ENCODE measurements around the gene PHGDH. TPM values are rescaled to one million over a fixed set of nuclear protein-coding genes. Genes with fewer than 3 reads are reported as not detected.
"Not testable (repeated sequence)": the region's sequence is repeated elsewhere in the genome, so short reads cannot be mapped to it uniquely, and the experiment has no call there.

Gene PHGDH
- polyA plus RNA-seq, 2 donors: 24.3 to 68.7 TPM

GRCh38 chr1:119778886-119779560 is 67.3 kb downstream of the PHGDH start:
- H3K36me3 ChIP-seq (ENCODE audit: control insufficient read depth in 2 of 2, insufficient read depth in 2 of 2, low read length in 1 of 2): no peaks in the 10 kb centered on the region
- H3K4me1 ChIP-seq (ENCODE audit: control insufficient read depth in 2 of 2, insufficient read depth in 2 of 2, low read length in 1 of 2): peaks cover 0 to 3% of the 10 kb centered on the region in 2 donors
- H3K27me3 ChIP-seq (ENCODE audit: control insufficient read depth in 1 of 2, insufficient read depth in 2 of 2, low read length in 2 of 2): no peaks in the 10 kb centered on the region
- no peak overlapping the region for H3K4me3 ChIP-seq (ENCODE audit: low read depth in 1 of 2, low read length in 2 of 2)
- no peaks in the 10 kb centered on the region for H3K9me3 ChIP-seq (ENCODE audit: control insufficient read depth in 2 of 2, insufficient read depth in 1 of 2, low read depth in 1 of 2, low read length in 1 of 2)
- 86 to 87% methylated on average over 13 of the region's 13 CpGs for WGBS, 2 donors
- H3K27ac ChIP-seq (ENCODE audit: low read depth in 2 of 2, low read length in 1 of 2): no peak overlapping the region

- peaks cover 0 to 3% of the 10 kb centered on the region in 2 donors for H3K4me1 ChIP-seq (ENCODE audit: control insufficient read depth in 2 of 2, insufficient read depth in 2 of 2, low read length in 1 of 2)
These were observed 68.2 kb downstream of the PHGDH start for GRCh38 chr1:119779869-119780356.

GRCh38 chr1:119781434-119782210 is 69.9 kb downstream of the PHGDH start:
- Histone ChIP-seq H3K9me3 (ENCODE audit: control insufficient read depth in 2 of 2, insufficient read depth in 1 of 2, low read depth in 1 of 2, low read length in 1 of 2) (no peaks in the 10 kb centered on the region), H3K27ac (ENCODE audit: low read depth in 2 of 2, low read length in 1 of 2) (no peak overlapping the region), H3K36me3 (ENCODE audit: control insufficient read depth in 2 of 2, insufficient read depth in 2 of 2, low read length in 1 of 2) (no peaks in the 10 kb centered on the region), H3K4me1 (ENCODE audit: control insufficient read depth in 2 of 2, insufficient read depth in 2 of 2, low read length in 1 of 2) (peaks cover 4 to 6% of the 10 kb centered on the region in 2 donors), H3K4me3 (ENCODE audit: low read depth in 1 of 2, low read length in 2 of 2) (no peak overlapping the region), H3K27me3 (ENCODE audit: control insufficient read depth in 1 of 2, insufficient read depth in 2 of 2, low read length in 2 of 2) (no peaks in the 10 kb centered on the region)
- WGBS, 2 donors: 79 to 86% methylated on average over 11 of the region's 11 CpGs

More at GRCh38 chr1:119779869-119780356, 68.2 kb downstream of the PHGDH start:
- Histone ChIP-seq H3K9me3 (ENCODE audit: control insufficient read depth in 2 of 2, insufficient read depth in 1 of 2, low read depth in 1 of 2, low read length in 1 of 2) (no peaks in the 10 kb centered on the region), H3K4me3 (ENCODE audit: low read depth in 1 of 2, low read length in 2 of 2) (no peak overlapping the region), H3K36me3 (ENCODE audit: control insufficient read depth in 2 of 2, insufficient read depth in 2 of 2, low read length in 1 of 2) (no peaks in the 10 kb centered on the region), H3K27ac (ENCODE audit: low read depth in 2 of 2, low read length in 1 of 2) (peak overlapping the region; percentile 43 to 74), H3K27me3 (ENCODE audit: control insufficient read depth in 1 of 2, insufficient read depth in 2 of 2, low read length in 2 of 2) (no peaks in the 10 kb centered on the region)
- WGBS, 2 donors: 14 to 16% methylated on average over 5 of the region's 5 CpGs

- Histone ChIP-seq H3K27ac (ENCODE audit: low read depth in 2 of 2, low read length in 1 of 2) (peak overlapping the region; percentile 61 to 85), H3K4me3 (ENCODE audit: low read depth in 1 of 2, low read length in 2 of 2) (no peak overlapping the region), H3K36me3 (ENCODE audit: control insufficient read depth in 2 of 2, insufficient read depth in 2 of 2, low read length in 1 of 2) (no peaks in the 10 kb centered on the region), H3K27me3 (ENCODE audit: control insufficient read depth in 1 of 2, insufficient read depth in 2 of 2, low read length in 2 of 2) (no peaks in the 10 kb centered on the region), H3K9me3 (ENCODE audit: control insufficient read depth in 2 of 2, insufficient read depth in 1 of 2, low read depth in 1 of 2, low read length in 1 of 2) (no peaks in the 10 kb centered on the region), H3K4me1 (ENCODE audit: control insufficient read depth in 2 of 2, insufficient read depth in 2 of 2, low read length in 1 of 2) (peaks cover 4 to 6% of the 10 kb centered on the region in 2 donors)
- WGBS, 2 donors: 42 to 55% methylated on average over 7 of the region's 7 CpGs
These were observed 71.0 kb downstream of the PHGDH start for GRCh38 chr1:119782631-119783325.

- H3K4me1 ChIP-seq (ENCODE audit: control insufficient read depth in 2 of 2, insufficient read depth in 2 of 2, low read length in 1 of 2): peaks cover 4 to 6% of the 10 kb centered on the region in 2 donors
- H3K4me3 ChIP-seq (ENCODE audit: low read depth in 1 of 2, low read length in 2 of 2): no peak overlapping the region
- peak overlapping the region; percentile 61 to 85 for H3K27ac ChIP-seq (ENCODE audit: low read depth in 2 of 2, low read length in 1 of 2)
- WGBS, 2 donors: 60 to 63% methylated on average over 6 of the region's 6 CpGs
- H3K27me3 ChIP-seq (ENCODE audit: control insufficient read depth in 1 of 2, insufficient read depth in 2 of 2, low read length in 2 of 2): no peaks in the 10 kb centered on the region
- H3K36me3 ChIP-seq (ENCODE audit: control insufficient read depth in 2 of 2, insufficient read depth in 2 of 2, low read length in 1 of 2): no peaks in the 10 kb centered on the region
- H3K9me3 ChIP-seq (ENCODE audit: control insufficient read depth in 2 of 2, insufficient read depth in 1 of 2, low read depth in 1 of 2, low read length in 1 of 2): no peaks in the 10 kb centered on the region
These were observed 71.8 kb downstream of the PHGDH start for GRCh38 chr1:119783354-119784185.

- H3K27ac ChIP-seq (ENCODE audit: low read depth in 2 of 2, low read length in 1 of 2): peak overlapping the region; percentile 11 to 15
- WGBS, 2 donors: 46 to 50% methylated on average over 3 of the region's 3 CpGs
- H3K27me3 ChIP-seq (ENCODE audit: control insufficient read depth in 1 of 2, insufficient read depth in 2 of 2, low read length in 2 of 2): no peaks in the 10 kb centered on the region
These were observed 72.6 kb downstream of the PHGDH start for GRCh38 chr1:119784191-119784781.

GRCh38 chr1:119786046-119786445 is 74.3 kb downstream of the PHGDH start:
- not testable (repeated sequence) for H3K36me3 ChIP-seq (ENCODE audit: control insufficient read depth in 2 of 2, insufficient read depth in 2 of 2, low read length in 1 of 2); H3K27me3 ChIP-seq (ENCODE audit: control insufficient read depth in 1 of 2, insufficient read depth in 2 of 2, low read length in 2 of 2); H3K4me3 ChIP-seq (ENCODE audit: low read depth in 1 of 2, low read length in 2 of 2); H3K4me1 ChIP-seq (ENCODE audit: control insufficient read depth in 2 of 2, insufficient read depth in 2 of 2, low read length in 1 of 2); H3K9me3 ChIP-seq (ENCODE audit: control insufficient read depth in 2 of 2, insufficient read depth in 1 of 2, low read depth in 1 of 2, low read length in 1 of 2)
- H3K27ac ChIP-seq (ENCODE audit: low read depth in 2 of 2, low read length in 1 of 2): peak overlapping the region; percentile 68 to 75
- 56 to 57% methylated on average over 7 of the region's 7 CpGs for WGBS, 2 donors

More at GRCh38 chr1:119784191-119784781, 72.6 kb downstream of the PHGDH start:
- H3K9me3 ChIP-seq (ENCODE audit: control insufficient read depth in 2 of 2, insufficient read depth in 1 of 2, low read depth in 1 of 2, low read length in 1 of 2): no peaks in the 10 kb centered on the region
- no peaks in the 10 kb centered on the region for H3K36me3 ChIP-seq (ENCODE audit: control insufficient read depth in 2 of 2, insufficient read depth in 2 of 2, low read length in 1 of 2)
- H3K4me3 ChIP-seq (ENCODE audit: low read depth in 1 of 2, low read length in 2 of 2): no peak overlapping the region
- H3K4me1 ChIP-seq (ENCODE audit: control insufficient read depth in 2 of 2, insufficient read depth in 2 of 2, low read length in 1 of 2): peaks cover 4 to 6% of the 10 kb centered on the region in 2 donors

GRCh38 chr1:119786473-119787050 is 74.8 kb downstream of the PHGDH start:
- H3K4me1 ChIP-seq (ENCODE audit: control insufficient read depth in 2 of 2, insufficient read depth in 2 of 2, low read length in 1 of 2); H3K4me3 ChIP-seq (ENCODE audit: low read depth in 1 of 2, low read length in 2 of 2); H3K36me3 ChIP-seq (ENCODE audit: control insufficient read depth in 2 of 2, insufficient read depth in 2 of 2, low read length in 1 of 2); H3K9me3 ChIP-seq (ENCODE audit: control insufficient read depth in 2 of 2, insufficient read depth in 1 of 2, low read depth in 1 of 2, low read length in 1 of 2); H3K27me3 ChIP-seq (ENCODE audit: control insufficient read depth in 1 of 2, insufficient read depth in 2 of 2, low read length in 2 of 2): not testable (repeated sequence)
- 52 to 55% methylated on average over 4 of the region's 4 CpGs for WGBS, 2 donors
- peak overlapping the region in 1 of 2 donors; percentile 55 for H3K27ac ChIP-seq (ENCODE audit: low read depth in 2 of 2, low read length in 1 of 2)

All from esophagus (tissue), 2 donors.